Motor neuron (in vitro differentiated cells): ENCODE data around the gene FRMD4B. TPM values are rescaled to one million over a fixed set of nuclear protein-coding genes. Genes with fewer than 3 reads are reported as not detected.

Experiments
- ATAC-seq, 8 experiments: fragments of 200-7000 bp; cut with Tn5 transposase; replicated peaks in 6 of 8; 2 replicates each; pipeline ENCODE4 v1.8.0; 2021; ENCODE audit warnings: mild to moderate bottlenecking in 8 of 8, moderate library complexity in 8 of 8
- H3K27ac ChIP-seq, 2 donors: fragments of 250-450 bp; sonication (Bioruptor Pico); 2 replicates each; pipeline ENCODE4 v1.9.0; 2021; ENCODE audit warnings: antibody characterized with exemption in 2 of 2, mild to moderate bottlenecking in 2 of 2, moderate library complexity in 1 of 2
- H3K4me1 ChIP-seq, 2 donors: fragments of 250-450 bp; sonication (Bioruptor Pico); replicated peaks in 1 of 2; 2 replicates each; pipeline ENCODE4 v1.6.1; 2021; ENCODE audit warnings: antibody characterized with exemption in 2 of 2, mild to moderate bottlenecking in 2 of 2, moderate library complexity in 1 of 2
- H3K4me3 ChIP-seq, 5 donors: fragments of 250-450 bp; sonication (Bioruptor Pico); 2 replicates each; pipeline ENCODE4 v1.9.0; 2021; ENCODE audit warnings: antibody characterized with exemption in 5 of 5, mild to moderate bottlenecking in 5 of 5, moderate library complexity in 4 of 5
- WGBS, 10 experiments: fragments of 450-650 bp; shearing (Covaris generic); methylation state at CpG; one replicate each; pipeline ENCODE4 v1.0.0; 2022; 5-methylcytosine and 5-hydroxymethylcytosine counted together
- in situ Hi-C, 9 experiments: fragments of 400-800 bp; cut with MboI; loops; one replicate each; pipeline ENCODE4 v1.15.0; 2021; ENCODE audit warnings: low sequenced_read_pairs in 9 of 9, low pct_unique_long_range_greater_than_20kb in 2 of 9; ENCODE audit not compliant: unreplicated experiment in 9 of 9
- total RNA-seq, 8 experiments: library from RNA; unstranded; fragments of 300-600 nt; gene quantifications; 2 replicates each; pipeline versions ENCODE4 v1.2.3 to v1.2.4, GENCODE V29; 2022

Gene FRMD4B
- total RNA-seq, 8 experiments from 2014 or later = 1.1 to 57.3 (median 16.0) TPM

GRCh38 chr3:69212411-69213160 is 173.3 kb downstream of the FRMD4B start:
- in situ Hi-C loops = no loop called here
- peak in 7 of 8 experiments; percentile 43 to 85 (median 69) for ATAC-seq
- H3K4me1 ChIP-seq = no peaks in the 10 kb centered on the region
- no peak overlapping the region for H3K4me3 ChIP-seq
- no peak overlapping the region for H3K27ac ChIP-seq
- WGBS, 10 experiments = 21 to 93% (median 69%) methylated on average over 2 to 3 of the region's 3 CpGs; no CpG with 5 or more reads in 1 of the 10 experiments

- in situ Hi-C loops = no loop called here
- Histone ChIP-seq H3K4me3 (no peak overlapping the region), H3K27ac (no peak overlapping the region), H3K4me1 (no peaks in the 10 kb centered on the region)
- 56 to 100% (median 87%) methylated on average over 2 to 5 of the region's 5 CpGs for WGBS, 10 experiments
- ATAC-seq = no peak
Measured at GRCh38 chr3:69210068-69210730, 175.7 kb downstream of the FRMD4B start.

GRCh38 chr3:69209413-69209812 is 176.5 kb downstream of the FRMD4B start:
- H3K4me3 ChIP-seq = no peak overlapping the region
- in situ Hi-C loops = no loop called here
- H3K4me1 ChIP-seq = no peaks in the 10 kb centered on the region
- no peak overlapping the region for H3K27ac ChIP-seq
- no peak for ATAC-seq

GRCh38 chr3:69207031-69207430 is 178.9 kb downstream of the FRMD4B start:
- in situ Hi-C loops = no loop called here
- Histone ChIP-seq H3K27ac (no peak overlapping the region), H3K4me3 (no peak overlapping the region), H3K4me1 (no peaks in the 10 kb centered on the region)
- no peak for ATAC-seq
- 56 to 100% (median 100%) methylated on average over 1 of the region's 1 CpG; no CpG with 5 or more reads in 5 of the 10 experiments for WGBS, 10 experiments

- in situ Hi-C loops = no loop called here
- ATAC-seq = no peak
- Histone ChIP-seq H3K4me1 (no peaks in the 10 kb centered on the region), H3K4me3 (no peak overlapping the region), H3K27ac (no peak overlapping the region)
- 80 to 100% (median 92%) methylated on average over 1 of the region's 1 CpG; no CpG with 5 or more reads in 6 of the 10 experiments for WGBS, 10 experiments
Measured at GRCh38 chr3:69205385-69205784, 180.5 kb downstream of the FRMD4B start.

- Histone ChIP-seq H3K4me3 (no peak overlapping the region), H3K27ac (no peak overlapping the region), H3K4me1 (no peaks in the 10 kb centered on the region)
- ATAC-seq = peak in 4 of 8 experiments; percentile 29 to 76 (median 54)
- WGBS, 10 experiments = 38 to 100% (median 86%) methylated on average over 1 to 8 of the region's 8 CpGs; no CpG with 5 or more reads in 1 of the 10 experiments
- in situ Hi-C loops = no loop called here
Measured at GRCh38 chr3:69204315-69204957, 181.5 kb downstream of the FRMD4B start.

- H3K27ac ChIP-seq = no peak overlapping the region
- ATAC-seq = no peak
- WGBS, 10 experiments = 0 to 91% (median 83%) methylated on average over 1 to 5 of the region's 5 CpGs; no CpG with 5 or more reads in 2 of the 10 experiments
- no peaks in the 10 kb centered on the region for H3K4me1 ChIP-seq
- in situ Hi-C loops = no loop called here
- H3K4me3 ChIP-seq = no peak overlapping the region
Measured at GRCh38 chr3:69203631-69204314, 182.1 kb downstream of the FRMD4B start.

GRCh38 chr3:69201658-69202057 is 184.2 kb downstream of the FRMD4B start:
- in situ Hi-C loops = no loop called here
- H3K4me1 ChIP-seq = no peaks in the 10 kb centered on the region
- 28 to 100% (median 89%) methylated on average over 1 to 6 of the region's 10 CpGs; no CpG with 5 or more reads in 1 of the 10 experiments for WGBS, 10 experiments
- ATAC-seq = no peak
- H3K27ac ChIP-seq = no peak overlapping the region
- no peak overlapping the region for H3K4me3 ChIP-seq

GRCh38 chr3:69200384-69201068 is 185.4 kb downstream of the FRMD4B start:
- in situ Hi-C loops = no loop called here
- no peaks in the 10 kb centered on the region for H3K4me1 ChIP-seq
- H3K4me3 ChIP-seq = no peak overlapping the region
- peak in 5 of 8 experiments; percentile 40 to 93 (median 47) for ATAC-seq
- no peak overlapping the region for H3K27ac ChIP-seq
- 4 to 63% (median 41%) methylated on average over 1 to 9 of the region's 10 CpGs for WGBS, 10 experiments

GRCh38 chr3:69199942-69200341 is 185.9 kb downstream of the FRMD4B start:
- in situ Hi-C loops = no loop called here
- WGBS, 10 experiments = 14 to 100% (median 81%) methylated on average over 1 to 6 of the region's 6 CpGs; no CpG with 5 or more reads in 2 of the 10 experiments
- no peak overlapping the region for H3K27ac ChIP-seq
- H3K4me3 ChIP-seq = no peak overlapping the region
- no peaks in the 10 kb centered on the region for H3K4me1 ChIP-seq
- no peak for ATAC-seq

GRCh38 chr3:69197922-69198530 is 187.9 kb downstream of the FRMD4B start:
- in situ Hi-C loops = no loop called here
- no peak for ATAC-seq

GRCh38 chr3:69197455-69197854 is 188.4 kb downstream of the FRMD4B start:
- no peak overlapping the region for H3K4me3 ChIP-seq
- in situ Hi-C loops = no loop called here
- ATAC-seq = no peak
- H3K4me1 ChIP-seq = no peaks in the 10 kb centered on the region
- 80 to 100% (median 100%) methylated on average over 2 of the region's 6 CpGs; no CpG with 5 or more reads in 7 of the 10 experiments for WGBS, 10 experiments
- no peak overlapping the region for H3K27ac ChIP-seq

More at GRCh38 chr3:69197922-69198530, 187.9 kb downstream of the FRMD4B start:
- H3K27ac ChIP-seq = no peak overlapping the region
- H3K4me3 ChIP-seq = no peak overlapping the region
- H3K4me1 ChIP-seq = no peaks in the 10 kb centered on the region
- 83 to 100% (median 100%) methylated on average over 1 to 4 of the region's 8 CpGs; no CpG with 5 or more reads in 1 of the 10 experiments for WGBS, 10 experiments
